Kidney epithelial cell (primary cell): ENCODE measurements around the gene ARHGEF26. TPM values are rescaled to one million over a fixed set of nuclear protein-coding genes. Genes with fewer than 3 reads are reported as not detected.

ENCODE experiments used
- DNase-seq: peaks from one replicate; pipeline ENCODE4 v3.0.0-alpha.2; 2010; ENCODE audit warnings: low read depth
- H3K27me3 ChIP-seq: 2 replicates; pipeline ENCODE4 v1.6.0; 2011; ENCODE audit warnings: low read length; ENCODE audit not compliant: control insufficient read depth, insufficient read depth
- H3K36me3 ChIP-seq: 2 replicates; pipeline ENCODE4 v1.5.1; 2011; ENCODE audit warnings: low read length; ENCODE audit not compliant: control insufficient read depth, insufficient read depth
- H3K4me3 ChIP-seq: 2 replicates; pipeline ENCODE4 v1.5.1; 2011; ENCODE audit warnings: low read depth, mild to moderate bottlenecking, control low read depth, low read length
- total RNA-seq: library from RNA; depleted of rRNA; stranded (reverse); fragments of >200 nt; gene quantifications from 2 replicates; pipeline ENCODE4 v1.2.3, GENCODE V29; 2015
- TF ChIP-seq, protein P1 (sequence below): IDR thresholded peaks from 2 replicates; pipeline ENCODE4 v1.5.1; 2011; ENCODE audit warnings: mild to moderate bottlenecking, moderate library complexity, low read length, control low read depth, inconsistent platforms; ENCODE audit not compliant: insufficient read depth, poor library complexity, severe bottlenecking

Gene ARHGEF26
- total RNA-seq, 1 donor from 2014 or later = 1.4 TPM

DNA sequence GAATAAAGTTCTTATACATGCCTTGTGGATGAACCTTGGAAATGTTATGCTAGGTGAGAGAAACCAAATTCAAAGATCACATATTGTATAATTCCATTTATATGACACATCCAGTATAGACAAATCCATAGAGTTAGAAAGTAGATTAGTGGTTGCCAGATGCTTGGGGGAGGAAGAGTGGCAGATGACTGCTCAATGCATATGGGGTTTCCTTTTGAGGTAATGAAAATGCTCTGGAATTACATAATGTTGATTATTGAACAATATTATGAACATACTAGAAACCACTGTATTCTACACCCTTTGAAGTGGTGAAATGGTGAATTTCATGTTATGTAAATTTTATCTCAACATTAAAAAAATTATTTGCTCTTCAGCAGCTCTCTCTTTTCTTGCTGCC lies 102.3 kb downstream of the ARHGEF26 start:
- H3K36me3 ChIP-seq = no peaks in the 10 kb centered on the region
- DNase-seq = no peak
- no peak overlapping the region for H3K4me3 ChIP-seq
- TF ChIP-seq, protein P1, sequence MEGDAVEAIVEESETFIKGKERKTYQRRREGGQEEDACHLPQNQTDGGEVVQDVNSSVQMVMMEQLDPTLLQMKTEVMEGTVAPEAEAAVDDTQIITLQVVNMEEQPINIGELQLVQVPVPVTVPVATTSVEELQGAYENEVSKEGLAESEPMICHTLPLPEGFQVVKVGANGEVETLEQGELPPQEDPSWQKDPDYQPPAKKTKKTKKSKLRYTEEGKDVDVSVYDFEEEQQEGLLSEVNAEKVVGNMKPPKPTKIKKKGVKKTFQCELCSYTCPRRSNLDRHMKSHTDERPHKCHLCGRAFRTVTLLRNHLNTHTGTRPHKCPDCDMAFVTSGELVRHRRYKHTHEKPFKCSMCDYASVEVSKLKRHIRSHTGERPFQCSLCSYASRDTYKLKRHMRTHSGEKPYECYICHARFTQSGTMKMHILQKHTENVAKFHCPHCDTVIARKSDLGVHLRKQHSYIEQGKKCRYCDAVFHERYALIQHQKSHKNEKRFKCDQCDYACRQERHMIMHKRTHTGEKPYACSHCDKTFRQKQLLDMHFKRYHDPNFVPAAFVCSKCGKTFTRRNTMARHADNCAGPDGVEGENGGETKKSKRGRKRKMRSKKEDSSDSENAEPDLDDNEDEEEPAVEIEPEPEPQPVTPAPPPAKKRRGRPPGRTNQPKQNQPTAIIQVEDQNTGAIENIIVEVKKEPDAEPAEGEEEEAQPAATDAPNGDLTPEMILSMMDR = no peak
- no peaks in the 10 kb centered on the region for H3K27me3 ChIP-seq

DNA sequence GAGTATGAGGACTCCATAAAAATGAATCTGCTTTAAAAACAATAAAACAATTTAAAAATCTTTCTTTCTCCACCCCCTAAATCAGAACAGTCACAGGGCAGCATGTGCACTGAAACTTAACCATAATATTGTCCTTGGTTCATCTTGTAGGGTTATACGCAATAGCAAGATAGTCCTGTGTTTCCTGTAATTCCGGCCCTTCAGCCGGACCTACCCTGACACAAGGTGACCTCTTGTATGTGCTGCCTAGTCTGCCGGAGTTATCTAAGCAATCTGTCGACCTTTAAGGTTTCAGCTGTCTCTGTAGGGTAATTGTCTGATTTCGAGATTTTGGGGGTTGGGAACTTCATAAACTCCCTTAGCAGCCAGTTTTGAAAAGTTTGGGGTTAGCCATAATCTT lies 103.2 kb downstream of the ARHGEF26 start:
- DNase-seq = no peak
- Histone ChIP-seq H3K27me3 (no peaks in the 10 kb centered on the region), H3K36me3 (no peaks in the 10 kb centered on the region), H3K4me3 (no peak overlapping the region)
- TF ChIP-seq, protein P1 = no peak

DNA sequence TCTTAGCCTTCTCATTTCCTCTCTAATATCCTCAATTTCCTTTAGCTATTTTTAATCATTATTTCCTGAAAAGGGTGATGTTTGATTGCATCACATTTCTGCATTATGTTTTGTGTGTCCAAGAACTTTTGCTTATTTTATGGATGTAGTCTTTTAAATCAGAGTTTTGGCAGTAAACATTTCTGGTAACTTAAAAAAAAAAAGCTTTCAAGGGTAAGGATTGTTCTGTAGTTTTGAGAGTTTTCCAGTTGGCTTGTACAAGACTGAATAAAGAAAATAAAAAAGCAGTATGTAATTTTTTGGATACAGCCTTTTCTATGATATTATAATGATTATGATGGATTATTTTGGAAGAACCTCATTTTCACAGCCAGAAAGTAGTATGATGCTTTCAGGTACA lies 103.7 kb downstream of the ARHGEF26 start:
- Histone ChIP-seq H3K4me3 (no peak overlapping the region), H3K27me3 (no peaks in the 10 kb centered on the region), H3K36me3 (no peaks in the 10 kb centered on the region)
- DNase-seq = no peak
- TF ChIP-seq, protein P1 = no peak

DNA sequence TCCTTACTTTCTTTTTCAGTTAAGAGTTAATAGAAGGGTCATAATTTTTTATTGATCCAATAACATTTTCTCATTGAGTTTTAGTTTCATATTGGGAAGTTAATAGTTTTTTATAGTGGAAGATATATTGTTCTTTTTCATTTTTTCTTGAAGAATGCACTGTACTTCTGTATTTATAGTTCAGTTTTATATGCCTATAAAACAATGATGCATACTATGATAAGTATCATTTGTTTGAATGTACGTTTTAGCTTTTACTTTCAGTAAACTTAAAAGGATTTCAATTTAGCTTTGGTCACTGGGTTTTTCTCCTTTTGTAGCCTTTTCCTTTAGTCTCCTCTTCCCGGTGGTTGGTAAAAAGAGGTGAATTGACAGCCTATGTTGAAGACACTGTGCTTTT lies 104.3 kb downstream of the ARHGEF26 start:
- DNase-seq = no peak
- TF ChIP-seq, protein P1 = no peak
- no peaks in the 10 kb centered on the region for H3K27me3 ChIP-seq
- H3K4me3 ChIP-seq = no peak overlapping the region
- H3K36me3 ChIP-seq = no peaks in the 10 kb centered on the region

DNA sequence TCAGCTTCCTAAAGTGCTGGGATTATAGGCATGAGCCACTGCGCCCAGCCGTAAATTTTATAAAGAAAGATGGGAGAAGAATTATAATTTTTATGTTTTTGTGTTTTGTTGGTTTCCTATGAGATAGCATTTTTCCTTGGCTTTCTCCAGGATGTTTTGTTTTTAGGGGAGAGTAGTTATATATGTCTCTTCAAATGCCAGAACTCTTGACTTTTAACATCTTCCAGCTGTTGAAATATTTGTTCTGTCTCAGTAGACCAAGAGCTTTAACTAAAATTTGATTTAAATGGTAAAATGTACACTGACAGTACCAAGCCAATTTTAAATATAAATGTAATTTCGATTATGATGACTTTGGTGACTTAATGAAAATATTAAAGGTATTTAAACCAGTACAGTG lies 106.3 kb downstream of the ARHGEF26 start:
- no peak for DNase-seq
- Histone ChIP-seq H3K4me3 (no peak overlapping the region), H3K27me3 (no peaks in the 10 kb centered on the region), H3K36me3 (no peaks in the 10 kb centered on the region)
- TF ChIP-seq, protein P1 = no peak

DNA sequence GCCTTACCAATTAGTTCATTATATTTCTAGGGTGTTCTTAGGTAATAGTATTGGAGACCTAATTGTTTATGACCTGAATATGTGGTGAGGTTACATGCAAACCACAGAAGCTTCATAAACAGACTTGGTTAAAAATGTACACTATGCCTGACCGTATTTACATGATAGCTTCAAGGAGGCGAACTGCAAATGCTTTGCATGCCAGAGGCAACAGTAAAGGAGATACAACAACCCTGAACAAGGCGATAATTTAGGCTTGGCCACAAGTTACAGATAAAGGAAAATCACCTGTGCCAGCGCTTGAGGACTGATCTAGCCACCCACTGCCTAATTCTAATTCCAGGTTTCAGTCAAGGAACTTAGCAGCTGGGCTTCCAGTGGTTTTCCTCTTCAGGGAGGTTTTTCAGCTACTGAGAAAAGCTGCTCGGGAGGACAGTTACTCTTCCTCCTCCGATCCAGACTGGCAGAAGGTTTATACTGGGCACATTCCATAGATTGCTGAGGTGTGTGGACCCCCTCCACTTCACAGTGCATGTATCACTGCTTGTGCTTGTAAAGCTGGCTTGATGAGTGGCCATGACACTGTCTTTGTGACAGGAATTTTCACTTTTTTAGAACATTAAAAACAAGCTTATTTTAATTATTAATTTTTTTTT lies 107.5 kb downstream of the ARHGEF26 start:
- TF ChIP-seq, protein P1 = no peak
- Histone ChIP-seq H3K27me3 (no peaks in the 10 kb centered on the region), H3K36me3 (no peaks in the 10 kb centered on the region), H3K4me3 (no peak overlapping the region)
- no peak for DNase-seq
